Lung (tissue), 5 donors: ENCODE results near the gene ANXA9. TPM values are rescaled to one million over a fixed set of nuclear protein-coding genes. Genes with fewer than 3 reads are reported as not detected.

ENCODE experiments used
- polyA plus RNA-seq, 2 donors: library from polyadenylated mRNA; stranded (reverse); fragments of 200-250 nt; gene quantifications; one replicate each; pipeline ENCODE4 v1.2.1, GENCODE V29; 2013
- small RNA-seq: library from RNA; depleted of rRNA; stranded (forward); fragments of <200 nt; gene quantifications from one replicate; pipeline ENCODE3, GENCODE V24; 2014; ENCODE audit warnings: low replicate concordance
- total RNA-seq, 2 donors: library from RNA; depleted of rRNA in 1 of 2; stranded (reverse); fragments of >200 nt in 1 of 2; gene quantifications; one replicate each; pipeline ENCODE4 v1.2.1, GENCODE V29; 2014 to 2021
- donor health status: Bipolar disorder and iron deficiency.
- donor health status: healthy.
- donor health status: DM: yes; HTN: yes; CAD: no.

ANXA9 gene
- total and polyA plus RNA-seq, 4 donors: 0.37 to 1.3 (median 0.85) TPM

Small RNA genes lying within 50 kb of the gene (small RNA-seq; reads per million reads assigned to genes)
- not detected for gene RNU6-884P

Other genes with a start within 250 kb of the ANXA9 start
- 100 to 1,000 TPM; 244 to 293 TPM for gene CTSS, start 216.5 kb upstream of the ANXA9 start, total RNA-seq
- 100 to 1,000 TPM in 1 of 2 donors, 10 to 100 TPM in 1; 79.2 to 516 TPM for gene CTSS, start 216.5 kb upstream of the ANXA9 start, polyA plus RNA-seq
- 10 to 100 TPM; 11.1 to 25.7 TPM for gene CTSK, start 174.0 kb upstream of the ANXA9 start, total RNA-seq
- gene CTSK, start 174.0 kb upstream of the ANXA9 start, polyA plus RNA-seq: 10 to 100 TPM in 1 of 2 donors, 1 to 10 TPM in 1; 5.2 to 17.5 TPM
- gene ARNT, start 105.7 kb upstream of the ANXA9 start, total RNA-seq: 100 to 1,000 TPM in 1 of 2 donors, 10 to 100 TPM in 1; 41.4 to 102 TPM
- 10 to 100 TPM; 15.0 to 20.9 TPM for gene ARNT, start 105.7 kb upstream of the ANXA9 start, polyA plus RNA-seq
- not detected for gene CTXND2, start 95.2 kb upstream of the ANXA9 start, total RNA-seq
- under 1 TPM in 1 of 2 donors, not detected in 1; 0.02 TPM for gene CTXND2, start 95.2 kb upstream of the ANXA9 start, polyA plus RNA-seq
- 10 to 100 TPM; 40.7 to 56.2 TPM for gene SETDB1, start 55.9 kb upstream of the ANXA9 start, total RNA-seq
- gene SETDB1, start 55.9 kb upstream of the ANXA9 start, polyA plus RNA-seq: 10 to 100 TPM; 20.0 to 24.4 TPM
- gene CERS2, start 7.5 kb upstream of the ANXA9 start, total RNA-seq: 100 to 1,000 TPM; 194 to 237 TPM
- gene CERS2, start 7.5 kb upstream of the ANXA9 start, polyA plus RNA-seq: 100 to 1,000 TPM; 155 to 308 TPM
- 10 to 100 TPM; 23.4 to 31.0 TPM for gene MINDY1, start 24.6 kb downstream of the ANXA9 start, total RNA-seq
- 10 to 100 TPM in 1 of 2 donors, 1 to 10 TPM in 1; 7.8 to 10.1 TPM for gene MINDY1, start 24.6 kb downstream of the ANXA9 start, polyA plus RNA-seq
- gene PRUNE1, start 26.2 kb downstream of the ANXA9 start, total RNA-seq: 10 to 100 TPM; 12.9 to 20.6 TPM
- 10 to 100 TPM in 1 of 2 donors, 1 to 10 TPM in 1; 8.7 to 12.5 TPM for gene PRUNE1, start 26.2 kb downstream of the ANXA9 start, polyA plus RNA-seq
- 1 to 10 TPM; 2.8 to 8.6 TPM for gene BNIPL, start 54.3 kb downstream of the ANXA9 start, total RNA-seq
- 10 to 100 TPM in 1 of 2 donors, 1 to 10 TPM in 1; 1.9 to 12.2 TPM for gene BNIPL, start 54.3 kb downstream of the ANXA9 start, polyA plus RNA-seq
- 1 to 10 TPM; 4.3 to 4.9 TPM for gene C1orf56, start 65.5 kb downstream of the ANXA9 start, total RNA-seq
- 1 to 10 TPM; 2.3 to 3.5 TPM for gene C1orf56, start 65.5 kb downstream of the ANXA9 start, polyA plus RNA-seq
- gene CDC42SE1, start 77.3 kb downstream of the ANXA9 start, total RNA-seq: 100 to 1,000 TPM in 1 of 2 donors, 10 to 100 TPM in 1; 87.7 to 103 TPM
- 100 to 1,000 TPM in 1 of 2 donors, 10 to 100 TPM in 1; 38.4 to 147 TPM for gene CDC42SE1, start 77.3 kb downstream of the ANXA9 start, polyA plus RNA-seq
- 1 to 10 TPM; 1.2 to 1.3 TPM for gene MLLT11, start 78.1 kb downstream of the ANXA9 start, total RNA-seq
- gene MLLT11, start 78.1 kb downstream of the ANXA9 start, polyA plus RNA-seq: 1 to 10 TPM in 1 of 2 donors, under 1 TPM in 1; 0.96 to 1.4 TPM
- 10 to 100 TPM; 10.5 to 16.0 TPM for gene GABPB2, start 88.5 kb downstream of the ANXA9 start, total RNA-seq
- 1 to 10 TPM; 4.4 to 5.2 TPM for gene GABPB2, start 88.5 kb downstream of the ANXA9 start, polyA plus RNA-seq
- gene SEMA6C, start 164.3 kb downstream of the ANXA9 start, total RNA-seq: 1 to 10 TPM; 6.4 to 9.8 TPM
- 1 to 10 TPM; 6.3 to 6.7 TPM for gene SEMA6C, start 164.3 kb downstream of the ANXA9 start, polyA plus RNA-seq
- gene TNFAIP8L2, start 174.4 kb downstream of the ANXA9 start, total RNA-seq: 10 to 100 TPM in 1 of 2 donors, 1 to 10 TPM in 1; 3.4 to 11.3 TPM
- gene TNFAIP8L2, start 174.4 kb downstream of the ANXA9 start, polyA plus RNA-seq: 10 to 100 TPM; 26.6 to 31.8 TPM
- gene LYSMD1, start 183.6 kb downstream of the ANXA9 start, total RNA-seq: 10 to 100 TPM in 1 of 2 donors, 1 to 10 TPM in 1; 4.9 to 12.7 TPM
- 1 to 10 TPM; 5.1 to 5.3 TPM for gene LYSMD1, start 183.6 kb downstream of the ANXA9 start, polyA plus RNA-seq
- 10 to 100 TPM; 30.0 to 31.3 TPM for gene SCNM1, start 183.9 kb downstream of the ANXA9 start, total RNA-seq
- 10 to 100 TPM; 50.7 to 73.8 TPM for gene SCNM1, start 183.9 kb downstream of the ANXA9 start, polyA plus RNA-seq
- gene TMOD4, start 193.7 kb downstream of the ANXA9 start, total RNA-seq: under 1 TPM in 1 of 2 donors, not detected in 1; 0.83 TPM
- under 1 TPM; 0.18 to 0.31 TPM for gene TMOD4, start 193.7 kb downstream of the ANXA9 start, polyA plus RNA-seq
- 10 to 100 TPM; 30.7 to 30.9 TPM for gene VPS72, start 207.9 kb downstream of the ANXA9 start, total RNA-seq
- 10 to 100 TPM; 28.6 to 39.1 TPM for gene VPS72, start 207.9 kb downstream of the ANXA9 start, polyA plus RNA-seq
- 100 to 1,000 TPM in 1 of 2 donors, 10 to 100 TPM in 1; 47.6 to 120 TPM for gene PIP5K1A, start 216.3 kb downstream of the ANXA9 start, total RNA-seq
- gene PIP5K1A, start 216.3 kb downstream of the ANXA9 start, polyA plus RNA-seq: 10 to 100 TPM; 21.7 to 27.4 TPM